Keratinocyte (primary cell): ENCODE measurements around the gene FOXO1. TPM values are rescaled to one million over a fixed set of nuclear protein-coding genes. Genes with fewer than 3 reads are reported as not detected.

ENCODE experiments used
- DNase-seq: peaks from one replicate; pipeline ENCODE4 v3.0.0-alpha.2; 2011; ENCODE audit warnings: low read depth, missing footprints, low spot score
- FAIRE-seq: peaks from 2 replicates; lab custom pipeline; 2011; peaks lifted over from hg19 to GRCh38; lab: Jason Lieb, UNC
- H2AFZ ChIP-seq: 2 replicates; pipeline ENCODE4 v1.6.0; 2012; ENCODE audit warnings: low read length, control low read depth, inconsistent platforms; ENCODE audit not compliant: control insufficient read depth
- H3K27ac ChIP-seq: 2 replicates; pipeline ENCODE4 v1.5.1; 2011; ENCODE audit warnings: low read length; ENCODE audit not compliant: control insufficient read depth, insufficient read depth
- H3K27me3 ChIP-seq: 3 replicates; pipeline ENCODE4 v1.6.0; 2011; ENCODE audit warnings: low read length; ENCODE audit not compliant: control insufficient read depth, insufficient read depth; ENCODE audit errors: extremely low read depth
- H3K36me3 ChIP-seq, 2 experiments: 2 replicates in 1 of 2; 3 replicates in 1 of 2; pipeline ENCODE4 v1.5.1; 2011; ENCODE audit warnings: low read length in 2 of 2, mild to moderate bottlenecking in 1 of 2; ENCODE audit not compliant: control insufficient read depth in 2 of 2, insufficient read depth in 2 of 2; ENCODE audit errors: extremely low read depth in 1 of 2
- H3K4me1 ChIP-seq: 3 replicates; pipeline ENCODE4 v1.5.1; 2011; ENCODE audit warnings: low read length; ENCODE audit not compliant: control insufficient read depth, insufficient read depth; ENCODE audit errors: extremely low read depth
- H3K4me2 ChIP-seq: 3 replicates; pipeline ENCODE4 v1.6.0; 2011; ENCODE audit warnings: low read depth, low read length; ENCODE audit not compliant: control insufficient read depth, insufficient read depth; ENCODE audit errors: extremely low read depth
- H3K4me3 ChIP-seq, 3 experiments: fragments of 200-600 bp in 1 of 3; sonication (generic) in 1 of 3; 2 replicates in 2 of 3; 3 replicates in 1 of 3; pipeline ENCODE4 v1.5.1; 2011 to 2016; ENCODE audit warnings: low read length in 3 of 3, mild to moderate bottlenecking in 3 of 3, control low read depth in 2 of 3, inconsistent platforms in 1 of 3, low read depth in 1 of 3, mixed read lengths in 1 of 3, mixed run types in 1 of 3, moderate library complexity in 1 of 3; ENCODE audit not compliant: control insufficient read depth in 2 of 3, insufficient read depth in 2 of 3; ENCODE audit errors: extremely low read depth in 1 of 3
- H3K79me2 ChIP-seq: 2 replicates; pipeline ENCODE4 v1.6.0; 2012; ENCODE audit warnings: low read length; ENCODE audit not compliant: control insufficient read depth, insufficient read depth
- H3K9ac ChIP-seq: 3 replicates; pipeline ENCODE4 v1.6.0; 2011; ENCODE audit warnings: low read length; ENCODE audit not compliant: control insufficient read depth, insufficient read depth; ENCODE audit errors: extremely low read depth
- H3K9me1 ChIP-seq: 3 replicates; pipeline ENCODE4 v1.6.0; 2011; ENCODE audit warnings: low read length; ENCODE audit not compliant: control insufficient read depth, insufficient read depth; ENCODE audit errors: extremely low read depth
- H3K9me3 ChIP-seq: 2 replicates; pipeline ENCODE4 v1.5.1; 2012; ENCODE audit warnings: low read depth, low read length; ENCODE audit not compliant: control insufficient read depth
- H4K20me1 ChIP-seq: 3 replicates; pipeline ENCODE4 v1.6.0; 2011; ENCODE audit warnings: low read length; ENCODE audit not compliant: control insufficient read depth, insufficient read depth; ENCODE audit errors: extremely low read depth
- EZH2 ChIP-seq: IDR thresholded peaks from one replicate; pipeline ENCODE4 v1.6.1; 2012; ENCODE audit warnings: inconsistent platforms, mild to moderate bottlenecking, low read length, moderate library complexity
- dilution Hi-C: fragments of 300-500 bp; cut with MboI; formaldehyde crosslinking; loops from one replicate; pipeline ENCODE4 v1.7.0; 2020; ENCODE audit warnings: low sequenced_read_pairs; ENCODE audit not compliant: extremely low pct_ligation_motif_present
- polyA plus RNA-seq, 5 experiments: library from polyadenylated mRNA; depleted of rRNA in 3 of 5; stranded (reverse) in 3 of 5; stranded (forward) in 1 of 5; unstranded in 1 of 5; fragments of >200 nt; gene quantifications; 1 replicate in 1 of 5; 2 replicates in 3 of 5; 3 replicates in 1 of 5; pipeline versions ENCODE4 v1.2.1 to v1.2.3, GENCODE V29; 2011 to 2012; ENCODE audit warnings: missing spikeins in 2 of 5, low read depth in 1 of 5, low replicate concordance in 1 of 5
- TF ChIP-seq, protein P1 (sequence below), 3 experiments: IDR thresholded peaks in 1 of 3; conservative IDR thresholded peaks in 1 of 3; optimal IDR thresholded peaks in 1 of 3; 2 replicates in 2 of 3; 3 replicates in 1 of 3; pipeline versions ENCODE3 to v1.5.1; 2011; ENCODE audit warnings: low read length in 3 of 3, mild to moderate bottlenecking in 3 of 3, moderate library complexity in 2 of 3, control low read depth in 1 of 3, inconsistent platforms in 1 of 3; ENCODE audit not compliant: insufficient read depth in 2 of 3; ENCODE audit errors: extremely low read depth in 1 of 3

Gene FOXO1
- polyA plus RNA-seq, 1 donor (not counting 4 experiments of a cell fraction or from before 2014, with no cell fraction given) = 8.3 TPM

DNA sequence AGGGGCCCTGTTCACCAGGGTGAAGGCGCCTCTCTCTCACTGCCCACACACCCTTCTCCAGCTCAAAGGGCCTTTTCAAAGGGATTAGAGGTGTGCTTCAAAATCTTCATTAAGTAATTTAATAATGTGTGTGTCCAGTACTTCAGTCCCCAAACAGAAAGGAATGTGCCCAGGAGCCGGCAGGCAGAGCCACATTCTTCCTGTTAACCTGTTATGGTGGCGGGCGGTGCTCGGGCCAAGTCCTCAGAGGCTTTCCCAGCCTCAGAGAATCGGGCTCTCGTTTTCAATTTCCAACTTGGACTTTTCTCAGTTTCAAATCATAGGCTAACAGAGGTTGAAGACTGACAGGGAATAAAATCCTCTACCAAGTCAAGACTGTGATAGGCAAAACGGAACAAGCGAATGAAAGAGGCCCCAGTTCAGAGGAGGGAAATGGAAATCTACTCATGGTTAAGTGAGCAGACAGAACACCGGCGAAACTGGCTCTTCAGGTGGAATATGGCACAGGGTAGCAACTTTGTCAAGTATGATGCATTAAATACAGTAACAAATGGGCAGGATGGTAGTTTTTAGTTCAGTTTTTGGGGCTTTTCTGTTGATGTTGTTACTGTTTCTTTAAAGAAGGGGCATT is 68.6 kb downstream of the FOXO1 start:
- no peak overlapping the region for H3K27ac ChIP-seq
- no peak for DNase-seq

DNA sequence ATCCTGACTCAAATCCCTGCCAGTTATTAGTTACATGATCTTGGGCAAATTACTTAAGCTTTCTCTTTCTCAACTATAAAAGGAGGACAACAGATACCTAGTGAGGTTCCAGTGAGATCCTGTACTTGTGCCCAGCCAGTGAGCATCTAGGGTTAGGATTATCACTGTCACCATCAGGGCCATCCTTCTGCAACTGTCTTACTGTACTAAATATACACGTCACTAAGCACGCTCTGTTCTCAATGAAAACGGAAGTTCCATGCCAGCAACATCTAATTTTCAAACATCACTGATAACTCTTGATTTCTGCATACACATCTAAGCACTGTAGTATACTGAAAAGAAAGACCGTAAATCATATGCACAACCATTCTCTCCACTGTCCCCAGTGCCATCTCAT is 70.0 kb downstream of the FOXO1 start:
- TF ChIP-seq, protein P1, sequence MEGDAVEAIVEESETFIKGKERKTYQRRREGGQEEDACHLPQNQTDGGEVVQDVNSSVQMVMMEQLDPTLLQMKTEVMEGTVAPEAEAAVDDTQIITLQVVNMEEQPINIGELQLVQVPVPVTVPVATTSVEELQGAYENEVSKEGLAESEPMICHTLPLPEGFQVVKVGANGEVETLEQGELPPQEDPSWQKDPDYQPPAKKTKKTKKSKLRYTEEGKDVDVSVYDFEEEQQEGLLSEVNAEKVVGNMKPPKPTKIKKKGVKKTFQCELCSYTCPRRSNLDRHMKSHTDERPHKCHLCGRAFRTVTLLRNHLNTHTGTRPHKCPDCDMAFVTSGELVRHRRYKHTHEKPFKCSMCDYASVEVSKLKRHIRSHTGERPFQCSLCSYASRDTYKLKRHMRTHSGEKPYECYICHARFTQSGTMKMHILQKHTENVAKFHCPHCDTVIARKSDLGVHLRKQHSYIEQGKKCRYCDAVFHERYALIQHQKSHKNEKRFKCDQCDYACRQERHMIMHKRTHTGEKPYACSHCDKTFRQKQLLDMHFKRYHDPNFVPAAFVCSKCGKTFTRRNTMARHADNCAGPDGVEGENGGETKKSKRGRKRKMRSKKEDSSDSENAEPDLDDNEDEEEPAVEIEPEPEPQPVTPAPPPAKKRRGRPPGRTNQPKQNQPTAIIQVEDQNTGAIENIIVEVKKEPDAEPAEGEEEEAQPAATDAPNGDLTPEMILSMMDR (optimal IDR thresholded peaks at IDR 0.05 in 1 of 3, IDR thresholded peaks at IDR 0.05 in 1 of 3, conservative IDR thresholded peaks at IDR 0.05 in 1 of 3; ENCODE audit: extremely low read depth in 1 of 3, insufficient read depth in 2 of 3, low read length in 3 of 3) = no peak
- TF ChIP-seq EZH2 = no peak
- Histone ChIP-seq H3K79me2 (peaks cover 9% of the 10 kb centered on the region), H3K9ac (no peak overlapping the region), H3K4me1 (no peaks in the 10 kb centered on the region), H2AFZ (no peak overlapping the region), H3K27ac (no peak overlapping the region), H3K9me3 (no peaks in the 10 kb centered on the region), H3K36me3 (no peaks in the 10 kb centered on the region), H4K20me1 (no peaks in the 10 kb centered on the region), H3K27me3 (no peaks in the 10 kb centered on the region), H3K9me1 (no peaks in the 10 kb centered on the region), H3K4me3 (no peak overlapping the region), H3K4me2 (no peak overlapping the region)
- FAIRE-seq = peak; percentile 41
- dilution Hi-C loops = no loop called here
- no peak for DNase-seq

More for the DNA sequence above, 68.6 kb downstream of the FOXO1 start:
- H3K79me2 ChIP-seq = peaks cover 8% of the 10 kb centered on the region
- H3K9ac ChIP-seq = no peak overlapping the region
- no peaks in the 10 kb centered on the region for H3K9me3 ChIP-seq
- no peaks in the 10 kb centered on the region for H3K9me1 ChIP-seq
- TF ChIP-seq, protein P1 (optimal IDR thresholded peaks at IDR 0.05 in 1 of 3, IDR thresholded peaks at IDR 0.05 in 1 of 3, conservative IDR thresholded peaks at IDR 0.05 in 1 of 3; ENCODE audit: extremely low read depth in 1 of 3, insufficient read depth in 2 of 3, low read length in 3 of 3) = no peak
- no peak for TF ChIP-seq EZH2
- peaks cover 0 to 2% of the 10 kb centered on the region in 2 experiments for H3K36me3 ChIP-seq
- no peaks in the 10 kb centered on the region for H3K27me3 ChIP-seq
- H3K4me1 ChIP-seq = no peaks in the 10 kb centered on the region
- no peak overlapping the region for H3K4me3 ChIP-seq
- no peak for FAIRE-seq
- no peak overlapping the region for H3K4me2 ChIP-seq
- dilution Hi-C loops = no loop called here
- no peaks in the 10 kb centered on the region for H4K20me1 ChIP-seq
- no peak overlapping the region for H2AFZ ChIP-seq
